ENCODE data around the gene KCNMB2.

DNA sequence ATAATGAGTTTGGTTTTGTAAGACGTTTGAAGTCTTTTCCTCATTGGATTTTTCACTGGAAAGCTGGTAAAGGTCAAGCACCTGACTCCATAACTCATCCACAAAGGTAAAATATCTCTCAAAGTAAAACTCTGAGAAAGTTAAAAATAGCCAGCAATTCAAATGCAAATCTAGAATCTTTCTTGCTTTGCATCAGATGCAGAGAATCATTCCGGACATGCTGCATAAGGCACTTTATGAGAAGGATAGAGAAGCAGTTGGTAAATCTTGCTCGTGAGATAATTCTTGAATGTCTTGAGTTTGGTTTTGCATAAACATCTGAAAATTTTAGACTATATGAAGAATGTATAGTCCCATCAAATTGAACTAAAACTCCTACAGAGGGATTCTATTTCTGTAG lies 9.1 kb downstream of the KCNMB2 start:
- TF ChIP-seq CTCF (IDR thresholded peaks at IDR 0.05; ENCODE audit: low read depth, low read length) = no peak
- no peak for TF ChIP-seq EZH2phosphoT487 (IDR thresholded peaks at IDR 0.05; ENCODE audit: low read depth)

Measured in OCI-LY3 (cell line).